PC-9 (cell line): Measurements from ENCODE around the gene GOLGA1. TPM values are rescaled to one million over a fixed set of nuclear protein-coding genes. Genes with fewer than 3 reads are reported as not detected.

Experiments
- BruUV-seq: library from RNA; stranded (reverse); fragments of 400-500 nt; replicated peaks from 2 replicates; lab custom pipeline; 2021; lab: Mats Ljungman, UMichigan
- CTCF ChIA-PET: fragments of 300-600 bp; sonication (Branson Sonifier 250); formaldehyde crosslinking; loops from one replicate; lab custom pipeline; 2022; ENCODE audit warnings: antibody characterized with exemption; lab: Charles Lee
- POLR2A ChIA-PET: fragments of 300-600 bp; sonication (Branson Sonifier 250); formaldehyde crosslinking; loops from one replicate; lab custom pipeline; 2022; ENCODE audit warnings: antibody characterized with exemption; ENCODE audit not compliant: unreplicated experiment; lab: Charles Lee
- DNase-seq, 2 experiments: peaks; one replicate each; pipeline versions ENCODE4 v3.0.0 to v3.0.0-alpha.2; 2015 to 2022; ENCODE audit warnings: mixed read lengths in 1 of 2
- H2AFZ ChIP-seq: fragments of 200-600 bp; sonication (generic); 2 replicates; pipeline ENCODE4 v1.8.1; 2017; ENCODE audit warnings: antibody characterized with exemption
- H3F3A ChIP-seq: fragments of 200-600 bp; sonication (generic); 2 replicates; pipeline ENCODE4 v1.8.1; 2017; ENCODE audit warnings: antibody characterized with exemption, mild to moderate bottlenecking, low read depth; ENCODE audit not compliant: insufficient read depth
- H3K27ac ChIP-seq: fragments of 200-600 bp; sonication (generic); 2 replicates; pipeline ENCODE4 v1.6.1; 2016; ENCODE audit warnings: mixed run types
- H3K27me3 ChIP-seq: fragments of 200-600 bp; sonication (generic); 2 replicates; pipeline ENCODE4 v1.6.1; 2016; ENCODE audit warnings: low read depth, mixed run types; ENCODE audit not compliant: insufficient read depth
- H3K36me3 ChIP-seq: fragments of 200-600 bp; sonication (generic); 2 replicates; pipeline ENCODE4 v1.6.1; 2016; ENCODE audit warnings: low read depth, mixed run types
- H3K4me1 ChIP-seq: fragments of 200-600 bp; sonication (generic); replicated peaks from 2 replicates; pipeline ENCODE4 v1.6.1; 2016; ENCODE audit warnings: mixed run types; ENCODE audit not compliant: insufficient read depth
- H3K4me2 ChIP-seq: fragments of 200-600 bp; sonication (generic); 2 replicates; pipeline ENCODE4 v1.6.1; 2017; ENCODE audit warnings: mixed run types
- H3K4me3 ChIP-seq: fragments of 200-600 bp; sonication (generic); 2 replicates; pipeline ENCODE4 v1.6.1; 2016; ENCODE audit warnings: mixed run types
- H3K79me2 ChIP-seq: fragments of 200-600 bp; sonication (generic); 2 replicates; pipeline ENCODE4 v1.6.1; 2017; ENCODE audit warnings: low read depth, mixed run types
- H3K9me2 ChIP-seq: fragments of 200-600 bp; sonication (generic); 2 replicates; pipeline ENCODE4 v1.8.1; 2017; ENCODE audit warnings: mild to moderate bottlenecking; ENCODE audit not compliant: insufficient read depth
- H3K9me3 ChIP-seq: fragments of 200-600 bp; sonication (generic); 2 replicates; pipeline ENCODE4 v1.8.1; 2016; ENCODE audit warnings: low read depth; ENCODE audit not compliant: insufficient read depth
- H4K20me1 ChIP-seq: fragments of 200-600 bp; sonication (generic); 2 replicates; pipeline ENCODE4 v1.8.1; 2017; ENCODE audit not compliant: insufficient read depth
- CTCF ChIP-seq: fragments of 200-600 bp; sonication (generic); conservative IDR thresholded peaks from 2 replicates; pipeline ENCODE4 v1.6.1; 2017; ENCODE audit warnings: mixed run types, antibody characterized with exemption, mild to moderate bottlenecking, moderate library complexity
- EZH2 ChIP-seq: fragments of 200-600 bp; sonication (generic); IDR thresholded peaks from 2 replicates; pipeline ENCODE4 v1.8.0; 2017; ENCODE audit warnings: antibody characterized with exemption, low read depth
- intact Hi-C: fragments of 100-400 bp; cut with micrococcal nuclease; formaldehyde crosslinking; loops from one replicate; pipeline ENCODE4 v1.10.0; 2022; ENCODE audit not compliant: unreplicated experiment
- total RNA-seq: library from RNA; stranded (reverse); gene quantifications from 2 replicates; pipeline ENCODE4 v1.2.3, GENCODE V29; 2021

Gene GOLGA1
- total RNA-seq, 1 experiment from 2014 or later = 23.0 TPM

- no peak overlapping the region for H3K27ac ChIP-seq
- H3K36me3 ChIP-seq = no peaks in the 10 kb centered on the region
- no peak overlapping the region for H3K4me2 ChIP-seq
- ChIA-PET POLR2A (no interaction called here), CTCF (no interaction called here)
- H3K4me1 ChIP-seq = peaks cover 13% of the 10 kb centered on the region; the same call in 1 of the 2 replicates
- H3K9me3 ChIP-seq = no peaks in the 10 kb centered on the region
- H4K20me1 ChIP-seq = no peaks in the 10 kb centered on the region
- no peak for DNase-seq
- TF ChIP-seq EZH2 (no peak), CTCF (no peak)
- H3K27me3 ChIP-seq = no peaks in the 10 kb centered on the region
- H2AFZ ChIP-seq = no peak overlapping the region
- peaks cover 21% of the 10 kb centered on the region; the same call in 1 of the 2 replicates for H3F3A ChIP-seq
- intact Hi-C loops = no loop called here
- no TSS peak for BruUV-seq
- H3K79me2 ChIP-seq = no peaks in the 10 kb centered on the region; the same call in 1 of the 2 replicates
- no peaks in the 10 kb centered on the region for H3K9me2 ChIP-seq
- no peak overlapping the region for H3K4me3 ChIP-seq
Observed at GRCh38 chr9:124946167-124946566, 5.3 kb upstream of the GOLGA1 start.

- Histone ChIP-seq H3K79me2 (peaks cover 9% of the 10 kb centered on the region), H3K27ac (peak overlapping the region; percentile 83), H3K4me3 (peak overlapping the region; percentile 71), H3K27me3 (no peaks in the 10 kb centered on the region), H3F3A (peaks cover 27% of the 10 kb centered on the region; the same call in 1 of the 2 replicates), H4K20me1 (no peaks in the 10 kb centered on the region), H3K4me1 (peaks cover 19% of the 10 kb centered on the region), H2AFZ (peak overlapping the region; percentile 87), H3K9me2 (no peaks in the 10 kb centered on the region), H3K36me3 (no peaks in the 10 kb centered on the region), H3K9me3 (no peaks in the 10 kb centered on the region), H3K4me2 (peak overlapping the region; percentile 77)
- DNase-seq = no peak
- intact Hi-C loops = loop anchor here (1.0 to 2.0 kb wide), 2 partner anchors 173 to 201 kb away; partner anchors contain the start of gene SCAI
- TF ChIP-seq CTCF (no peak), EZH2 (no peak)
- TSS peak; percentile 74 for BruUV-seq
- CTCF ChIA-PET = no interaction called here
- POLR2A ChIA-PET = no interaction called here
Observed at GRCh38 chr9:124941679-124942561, 1.0 kb upstream of the GOLGA1 start.

- intact Hi-C loops = loop anchor here (2.0 kb wide), 1 partner anchor 172 kb away; no protein-coding TSS in a partner anchor
- TSS peak; percentile 60 for BruUV-seq
- POLR2A ChIA-PET = no interaction called here
Observed at GRCh38 chr9:124940521-124940893, 376 bp downstream of the GOLGA1 start.

More at GRCh38 chr9:124940521-124940893, 376 bp downstream of the GOLGA1 start:
- Histone ChIP-seq H3K9me2 (no peaks in the 10 kb centered on the region), H3F3A (peaks cover 27% of the 10 kb centered on the region; the same call in 1 of the 2 replicates), H2AFZ (peak overlapping the region; percentile 97), H3K79me2 (peaks cover 9% of the 10 kb centered on the region), H3K4me1 (peaks cover 19% of the 10 kb centered on the region), H3K36me3 (no peaks in the 10 kb centered on the region), H3K4me2 (peak overlapping the region; percentile 90), H3K9me3 (no peaks in the 10 kb centered on the region), H3K4me3 (peak overlapping the region; percentile 71), H3K27ac (peak overlapping the region; percentile 83), H3K27me3 (no peaks in the 10 kb centered on the region), H4K20me1 (no peaks in the 10 kb centered on the region)
- TF ChIP-seq EZH2 (no peak), CTCF (no peak)
- DNase-seq = no peak
- CTCF ChIA-PET = no interaction called here
